ENCODE results near the gene GINS3. TPM values are rescaled to one million over a fixed set of nuclear protein-coding genes. Genes with fewer than 3 reads are reported as not detected.

Gene GINS3
- total RNA-seq, 4 donors from 2014 or later = 2.8 to 12.4 (median 7.0) TPM

GRCh38 chr16:58444265-58444664, 52.0 kb downstream of the GINS3 start:
- 56 to 67% methylated on average over 2 of the region's 2 CpGs for WGBS, 2 donors
- DNase-seq (ENCODE audit: low spot score in 2 of 2) = no peak
- H3K4me3 ChIP-seq (ENCODE audit: low read depth, poor library complexity, severe bottlenecking) = no peak overlapping the region
- TF ChIP-seq POLR2A (IDR thresholded peaks at IDR 0.05) = no peak
- TF ChIP-seq, protein P1, sequence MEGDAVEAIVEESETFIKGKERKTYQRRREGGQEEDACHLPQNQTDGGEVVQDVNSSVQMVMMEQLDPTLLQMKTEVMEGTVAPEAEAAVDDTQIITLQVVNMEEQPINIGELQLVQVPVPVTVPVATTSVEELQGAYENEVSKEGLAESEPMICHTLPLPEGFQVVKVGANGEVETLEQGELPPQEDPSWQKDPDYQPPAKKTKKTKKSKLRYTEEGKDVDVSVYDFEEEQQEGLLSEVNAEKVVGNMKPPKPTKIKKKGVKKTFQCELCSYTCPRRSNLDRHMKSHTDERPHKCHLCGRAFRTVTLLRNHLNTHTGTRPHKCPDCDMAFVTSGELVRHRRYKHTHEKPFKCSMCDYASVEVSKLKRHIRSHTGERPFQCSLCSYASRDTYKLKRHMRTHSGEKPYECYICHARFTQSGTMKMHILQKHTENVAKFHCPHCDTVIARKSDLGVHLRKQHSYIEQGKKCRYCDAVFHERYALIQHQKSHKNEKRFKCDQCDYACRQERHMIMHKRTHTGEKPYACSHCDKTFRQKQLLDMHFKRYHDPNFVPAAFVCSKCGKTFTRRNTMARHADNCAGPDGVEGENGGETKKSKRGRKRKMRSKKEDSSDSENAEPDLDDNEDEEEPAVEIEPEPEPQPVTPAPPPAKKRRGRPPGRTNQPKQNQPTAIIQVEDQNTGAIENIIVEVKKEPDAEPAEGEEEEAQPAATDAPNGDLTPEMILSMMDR (IDR thresholded peaks at IDR 0.05) = no peak
- intact Hi-C loops (cut with DNase I; ENCODE audit: low total_unique reads) = no loop called here

DNA sequence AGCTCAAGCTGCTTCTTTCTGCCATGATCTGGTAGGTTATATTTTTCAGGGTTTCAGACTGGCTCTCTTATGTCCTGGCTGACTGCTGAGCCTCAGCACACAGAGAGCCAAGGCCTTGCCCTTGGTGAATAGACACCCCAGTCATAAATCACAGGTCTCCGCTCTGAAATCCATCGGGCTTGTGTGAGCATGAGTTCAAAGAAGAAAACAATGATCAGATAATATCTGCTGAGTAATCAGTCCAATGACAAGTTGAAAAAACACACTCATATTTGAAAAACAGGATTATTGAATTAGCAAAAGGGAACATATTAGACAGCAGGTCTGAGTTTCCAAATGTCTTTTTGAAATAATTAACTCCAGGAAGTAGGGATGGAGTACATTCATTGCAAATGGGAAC, 56.6 kb downstream of the GINS3 start:
- no peak for TF ChIP-seq POLR2A (IDR thresholded peaks at IDR 0.05)
- TF ChIP-seq, protein P1 (IDR thresholded peaks at IDR 0.05) = no peak
- intact Hi-C loops (cut with DNase I; ENCODE audit: low total_unique reads) = no loop called here
- H3K4me3 ChIP-seq (ENCODE audit: low read depth, poor library complexity, severe bottlenecking) = no peak overlapping the region
- DNase-seq (ENCODE audit: low spot score in 2 of 2) = no peak
- 23 to 29% methylated on average over 2 of the region's 2 CpGs for WGBS, 2 donors

DNA sequence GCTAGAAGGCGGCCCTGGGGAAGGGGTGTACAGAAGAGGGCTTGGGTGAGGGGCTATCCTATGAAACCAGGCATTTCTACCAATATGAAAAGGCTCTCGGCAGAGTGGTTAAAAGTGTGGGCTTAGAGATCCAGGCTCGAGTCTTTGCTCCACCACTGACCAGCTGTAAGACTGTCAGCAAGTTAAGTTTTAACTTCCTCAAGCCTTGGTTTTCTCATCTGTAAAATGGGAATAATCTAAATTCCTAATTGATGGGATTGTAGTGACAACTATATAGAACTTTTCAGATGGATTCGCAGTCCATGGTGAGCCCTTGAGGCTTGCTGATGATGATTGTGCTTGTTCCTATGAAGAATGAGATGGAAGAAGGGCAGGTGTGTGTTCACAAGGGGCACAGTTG, 57.0 kb downstream of the GINS3 start:
- intact Hi-C loops (cut with DNase I; ENCODE audit: low total_unique reads) = no loop called here
- no peak overlapping the region for H3K4me3 ChIP-seq (ENCODE audit: low read depth, poor library complexity, severe bottlenecking)
- DNase-seq (ENCODE audit: low spot score in 2 of 2) = no peak
- TF ChIP-seq, protein P1 (IDR thresholded peaks at IDR 0.05) = no peak
- whole genome bisulfite sequencing, 2 donors = 73% methylated on average over 4 of the region's 4 CpGs

DNA sequence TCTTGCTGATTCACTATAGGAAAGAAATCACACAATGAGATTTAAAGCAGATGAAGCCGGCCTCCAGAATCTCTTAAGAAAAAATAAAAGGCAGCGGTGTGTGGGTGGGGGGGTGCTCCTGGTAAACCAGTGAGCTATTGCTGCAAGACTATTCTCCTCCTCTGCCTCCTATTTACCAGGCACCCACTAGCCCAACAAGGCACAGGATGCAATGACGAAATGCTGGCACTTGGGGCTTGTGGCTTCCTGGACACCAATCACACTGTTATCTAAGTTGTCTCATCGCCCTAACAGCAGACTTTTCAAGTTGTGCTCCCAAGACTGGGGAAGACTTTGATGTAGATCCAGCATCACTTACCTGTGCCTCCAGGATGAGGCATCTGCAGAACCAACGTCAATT, 57.5 kb downstream of the GINS3 start:
- H3K4me3 ChIP-seq (ENCODE audit: low read depth, poor library complexity, severe bottlenecking) = no peak overlapping the region
- WGBS, 2 donors = 64 to 68% methylated on average over 5 of the region's 5 CpGs
- TF ChIP-seq POLR2A (IDR thresholded peaks at IDR 0.05) = no peak
- TF ChIP-seq, protein P1 (IDR thresholded peaks at IDR 0.05) = no peak
- DNase-seq (ENCODE audit: low spot score in 2 of 2) = no peak
- intact Hi-C loops (cut with DNase I; ENCODE audit: low total_unique reads) = no loop called here

DNA sequence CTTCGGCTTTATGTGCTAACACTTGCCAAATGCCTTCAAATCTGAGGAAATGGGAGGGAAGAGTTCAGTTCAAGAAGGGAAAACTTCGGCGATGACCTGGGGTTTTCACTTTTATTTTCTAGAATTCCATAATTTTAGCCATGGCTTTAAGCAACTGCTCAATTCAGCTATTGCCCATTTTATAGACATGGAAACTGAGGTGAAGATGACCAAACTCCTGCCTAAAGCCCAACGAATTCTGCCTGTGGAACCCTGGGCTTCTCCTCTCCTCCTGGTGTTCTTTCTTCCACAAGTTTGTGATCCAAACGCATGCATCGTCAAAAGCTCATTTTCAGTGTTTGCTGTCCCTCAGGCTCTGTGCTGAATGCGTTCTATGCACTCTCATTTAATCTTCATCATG, 58.3 kb downstream of the GINS3 start:
- DNase-seq (ENCODE audit: low spot score in 2 of 2) = no peak
- TF ChIP-seq, protein P1 (IDR thresholded peaks at IDR 0.05) = no peak
- TF ChIP-seq POLR2A (IDR thresholded peaks at IDR 0.05) = no peak
- H3K4me3 ChIP-seq (ENCODE audit: low read depth, poor library complexity, severe bottlenecking) = no peak overlapping the region
- 87 to 88% methylated on average over 7 of the region's 7 CpGs for WGBS, 2 donors
- intact Hi-C loops (cut with DNase I; ENCODE audit: low total_unique reads) = no loop called here

DNA sequence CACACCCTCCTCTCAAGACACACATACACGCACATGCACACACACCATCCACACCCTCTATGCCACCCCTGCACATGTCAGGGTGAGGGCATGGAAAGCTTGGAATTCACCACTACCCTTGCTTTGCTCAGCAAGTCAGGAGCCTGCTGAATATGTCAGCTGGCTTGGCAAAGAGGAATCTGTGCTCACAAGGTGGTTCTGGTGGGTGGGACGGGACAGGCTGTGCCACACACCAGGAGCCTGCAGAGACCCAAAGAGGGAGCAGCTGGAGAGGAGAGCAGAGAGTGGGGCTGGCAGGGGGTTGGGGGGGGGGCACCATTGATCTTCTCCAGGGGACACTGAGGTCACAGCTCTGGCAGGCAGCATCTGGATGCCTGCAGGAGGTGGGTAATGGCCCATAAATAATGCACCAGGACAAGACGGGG, 59.0 kb downstream of the GINS3 start:
- intact Hi-C loops (cut with DNase I; ENCODE audit: low total_unique reads) = no loop called here
- no peak for TF ChIP-seq POLR2A (IDR thresholded peaks at IDR 0.05)
- TF ChIP-seq, protein P1 (IDR thresholded peaks at IDR 0.05) = no peak
- 54 to 63% methylated on average over 3 of the region's 3 CpGs for WGBS, 2 donors
- no peak overlapping the region for H3K4me3 ChIP-seq (ENCODE audit: low read depth, poor library complexity, severe bottlenecking)
- DNase-seq (ENCODE audit: low spot score in 2 of 2) = no peak
